ENCODE results near the gene AKR7A3. TPM values are rescaled to one million over a fixed set of nuclear protein-coding genes. Genes with fewer than 3 reads are reported as not detected.

Gene AKR7A3
- total and polyA plus RNA-seq, 9 of the 15 experiments (the other 6 are each of a cell fraction or from before 2014, with no cell fraction given), result 0.04 to 1.5 (median 0.44) TPM; not detected in 1

DNA sequence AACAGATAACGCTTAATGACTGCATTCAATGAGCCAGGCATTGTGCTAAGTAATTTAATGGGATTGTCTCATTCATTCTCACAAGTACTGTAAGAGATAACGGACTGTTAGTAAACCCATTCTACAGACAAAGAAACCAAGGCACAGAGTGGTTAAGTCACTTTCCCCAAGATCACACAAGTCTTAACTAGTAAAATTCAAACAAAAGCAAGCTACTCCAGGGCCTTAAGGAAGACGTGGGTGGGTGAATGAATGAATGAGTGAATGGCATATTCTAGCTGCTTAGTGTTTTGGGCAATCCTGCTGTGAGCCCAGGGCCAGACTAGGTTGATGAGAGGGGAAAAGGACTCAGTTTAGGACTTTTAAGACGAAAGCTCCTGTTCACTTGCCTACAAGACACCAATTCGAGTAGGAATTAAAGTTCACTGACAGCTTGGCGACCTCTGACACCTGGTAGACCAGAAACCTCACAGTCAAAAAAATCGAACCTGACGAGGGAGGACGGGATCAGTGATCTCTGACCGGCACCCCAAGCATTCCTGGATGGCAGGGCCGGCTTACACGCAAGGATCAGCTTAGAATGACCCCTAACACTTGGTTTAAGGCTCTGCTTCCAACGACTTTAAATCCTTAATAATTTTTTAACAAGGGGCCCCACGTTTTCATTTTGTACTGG lies 37.8 kb downstream of the AKR7A3 start (continued):
- TF ChIP-seq ETS2 (tag; IDR thresholded peaks at IDR 0.05; ENCODE audit: borderline replicate concordance, poor library complexity, severe bottlenecking) (no peak), SRSF3 (IDR thresholded peaks at IDR 0.05; ENCODE audit: insufficient read depth, low read length) (no peak), ZNF239 (CRISPR knock-in tag; IDR thresholded peaks at IDR 0.05) (no peak), CBX5 (IDR thresholded peaks at IDR 0.05; ENCODE audit: borderline replicate concordance, low read depth) (no peak), SAFB (IDR thresholded peaks at IDR 0.05; ENCODE audit: borderline replicate concordance, low read depth, low read length) (no peak), CHD1 (IDR thresholded peaks at IDR 0.05; ENCODE audit: low read length) (peak; percentile 89), XRCC3 (IDR thresholded peaks at IDR 0.05) (no peak), SMC3 (conservative IDR thresholded peaks at IDR 0.05; ENCODE audit: insufficient read depth, low read depth, low read length) (no peak), HOXB6 (CRISPR knock-in tag; IDR thresholded peaks at IDR 0.05; ENCODE audit: borderline replicate concordance) (no peak), ZNF384 (IDR thresholded peaks at IDR 0.05; ENCODE audit: low read depth, low read length) (no peak), PCBP1 (IDR thresholded peaks at IDR 0.05; ENCODE audit: low read depth, low read length, poor library complexity, severe bottlenecking) (no peak), EGR1 (conservative IDR thresholded peaks at IDR 0.05) (peak; percentile 63), RHOXF2B (CRISPR knock-in tag; conservative IDR thresholded peaks at IDR 0.05) (no peak), HDGF (IDR thresholded peaks at IDR 0.05) (peak; percentile 50; the same call in 1 of the 2 replicates), TCF7 (IDR thresholded peaks at IDR 0.05; ENCODE audit: borderline replicate concordance) (no peak), ETV6 (IDR thresholded peaks at IDR 0.05; ENCODE audit: borderline replicate concordance in 1 of 2, low read depth in 2 of 2, low read length in 1 of 2) (no peak), ETV6 (CRISPR knock-in tag; IDR thresholded peaks at IDR 0.05; ENCODE audit: borderline replicate concordance) (0 out of 2 replicates have a peak, but pooled peaks have one; percentile 49)
- TF ChIP-seq, protein P1, sequence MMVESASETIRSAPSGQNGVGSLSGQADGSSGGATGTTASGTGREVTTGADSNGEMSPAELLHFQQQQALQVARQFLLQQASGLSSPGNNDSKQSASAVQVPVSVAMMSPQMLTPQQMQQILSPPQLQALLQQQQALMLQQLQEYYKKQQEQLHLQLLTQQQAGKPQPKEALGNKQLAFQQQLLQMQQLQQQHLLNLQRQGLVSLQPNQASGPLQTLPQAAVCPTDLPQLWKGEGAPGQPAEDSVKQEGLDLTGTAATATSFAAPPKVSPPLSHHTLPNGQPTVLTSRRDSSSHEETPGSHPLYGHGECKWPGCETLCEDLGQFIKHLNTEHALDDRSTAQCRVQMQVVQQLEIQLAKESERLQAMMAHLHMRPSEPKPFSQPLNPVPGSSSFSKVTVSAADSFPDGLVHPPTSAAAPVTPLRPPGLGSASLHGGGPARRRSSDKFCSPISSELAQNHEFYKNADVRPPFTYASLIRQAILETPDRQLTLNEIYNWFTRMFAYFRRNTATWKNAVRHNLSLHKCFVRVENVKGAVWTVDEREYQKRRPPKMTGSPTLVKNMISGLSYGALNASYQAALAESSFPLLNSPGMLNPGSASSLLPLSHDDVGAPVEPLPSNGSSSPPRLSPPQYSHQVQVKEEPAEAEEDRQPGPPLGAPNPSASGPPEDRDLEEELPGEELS (CRISPR knock-in tag; IDR thresholded peaks at IDR 0.05; ENCODE audit: borderline replicate concordance), result peak; percentile 9; the same call in 1 of the 2 replicates
- TF ChIP-seq, protein P2, sequence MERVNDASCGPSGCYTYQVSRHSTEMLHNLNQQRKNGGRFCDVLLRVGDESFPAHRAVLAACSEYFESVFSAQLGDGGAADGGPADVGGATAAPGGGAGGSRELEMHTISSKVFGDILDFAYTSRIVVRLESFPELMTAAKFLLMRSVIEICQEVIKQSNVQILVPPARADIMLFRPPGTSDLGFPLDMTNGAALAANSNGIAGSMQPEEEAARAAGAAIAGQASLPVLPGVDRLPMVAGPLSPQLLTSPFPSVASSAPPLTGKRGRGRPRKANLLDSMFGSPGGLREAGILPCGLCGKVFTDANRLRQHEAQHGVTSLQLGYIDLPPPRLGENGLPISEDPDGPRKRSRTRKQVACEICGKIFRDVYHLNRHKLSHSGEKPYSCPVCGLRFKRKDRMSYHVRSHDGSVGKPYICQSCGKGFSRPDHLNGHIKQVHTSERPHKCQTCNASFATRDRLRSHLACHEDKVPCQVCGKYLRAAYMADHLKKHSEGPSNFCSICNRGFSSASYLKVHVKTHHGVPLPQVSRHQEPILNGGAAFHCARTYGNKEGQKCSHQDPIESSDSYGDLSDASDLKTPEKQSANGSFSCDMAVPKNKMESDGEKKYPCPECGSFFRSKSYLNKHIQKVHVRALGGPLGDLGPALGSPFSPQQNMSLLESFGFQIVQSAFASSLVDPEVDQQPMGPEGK (CRISPR knock-in tag; IDR thresholded peaks at IDR 0.05; ENCODE audit: borderline replicate concordance), result no peak
- TF ChIP-seq, protein P3, sequence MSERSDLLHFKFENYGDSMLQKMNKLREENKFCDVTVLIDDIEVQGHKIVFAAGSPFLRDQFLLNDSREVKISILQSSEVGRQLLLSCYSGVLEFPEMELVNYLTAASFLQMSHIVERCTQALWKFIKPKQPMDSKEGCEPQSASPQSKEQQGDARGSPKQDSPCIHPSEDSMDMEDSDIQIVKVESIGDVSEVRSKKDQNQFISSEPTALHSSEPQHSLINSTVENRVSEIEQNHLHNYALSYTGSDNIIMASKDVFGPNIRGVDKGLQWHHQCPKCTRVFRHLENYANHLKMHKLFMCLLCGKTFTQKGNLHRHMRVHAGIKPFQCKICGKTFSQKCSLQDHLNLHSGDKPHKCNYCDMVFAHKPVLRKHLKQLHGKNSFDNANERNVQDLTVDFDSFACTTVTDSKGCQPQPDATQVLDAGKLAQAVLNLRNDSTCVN (CRISPR knock-in tag; IDR thresholded peaks at IDR 0.05), result no peak
- TF ChIP-seq, protein P4, sequence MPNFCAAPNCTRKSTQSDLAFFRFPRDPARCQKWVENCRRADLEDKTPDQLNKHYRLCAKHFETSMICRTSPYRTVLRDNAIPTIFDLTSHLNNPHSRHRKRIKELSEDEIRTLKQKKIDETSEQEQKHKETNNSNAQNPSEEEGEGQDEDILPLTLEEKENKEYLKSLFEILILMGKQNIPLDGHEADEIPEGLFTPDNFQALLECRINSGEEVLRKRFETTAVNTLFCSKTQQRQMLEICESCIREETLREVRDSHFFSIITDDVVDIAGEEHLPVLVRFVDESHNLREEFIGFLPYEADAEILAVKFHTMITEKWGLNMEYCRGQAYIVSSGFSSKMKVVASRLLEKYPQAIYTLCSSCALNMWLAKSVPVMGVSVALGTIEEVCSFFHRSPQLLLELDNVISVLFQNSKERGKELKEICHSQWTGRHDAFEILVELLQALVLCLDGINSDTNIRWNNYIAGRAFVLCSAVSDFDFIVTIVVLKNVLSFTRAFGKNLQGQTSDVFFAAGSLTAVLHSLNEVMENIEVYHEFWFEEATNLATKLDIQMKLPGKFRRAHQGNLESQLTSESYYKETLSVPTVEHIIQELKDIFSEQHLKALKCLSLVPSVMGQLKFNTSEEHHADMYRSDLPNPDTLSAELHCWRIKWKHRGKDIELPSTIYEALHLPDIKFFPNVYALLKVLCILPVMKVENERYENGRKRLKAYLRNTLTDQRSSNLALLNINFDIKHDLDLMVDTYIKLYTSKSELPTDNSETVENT (CRISPR knock-in tag; IDR thresholded peaks at IDR 0.05), result no peak

Data from K562 (cell line).